ENCODE data around the gene STEAP1B.

Gene STEAP1B

DNA sequence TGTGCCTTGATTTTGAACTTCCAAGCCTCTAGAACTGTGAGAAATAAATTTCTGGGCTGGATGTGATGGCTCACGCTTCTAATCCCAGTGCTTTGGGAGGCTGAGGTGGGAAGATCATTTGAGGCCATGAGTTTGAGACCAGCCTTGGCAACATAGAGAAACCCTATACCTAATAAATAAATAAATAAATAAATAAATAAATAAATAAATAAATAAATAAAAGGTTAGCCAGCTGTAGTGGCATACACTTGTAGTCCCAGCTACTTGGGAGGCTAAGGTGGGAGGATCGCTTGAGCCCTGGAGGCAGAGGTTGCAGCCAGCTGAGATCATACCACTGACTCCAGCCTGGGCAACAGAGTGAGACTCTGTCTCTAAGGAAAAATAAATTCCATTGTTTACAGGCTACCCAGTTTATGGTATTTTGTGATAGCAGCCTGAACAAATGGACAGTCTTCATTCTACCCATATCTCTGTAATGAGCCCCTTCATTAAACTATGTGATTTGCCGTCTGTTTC is 67.7 kb downstream of the STEAP1B start:
- H3K4me3 ChIP-seq (ENCODE audit: insufficient read depth, low read length, poor library complexity, severe bottlenecking) = no peak overlapping the region
- TF ChIP-seq, protein P1, sequence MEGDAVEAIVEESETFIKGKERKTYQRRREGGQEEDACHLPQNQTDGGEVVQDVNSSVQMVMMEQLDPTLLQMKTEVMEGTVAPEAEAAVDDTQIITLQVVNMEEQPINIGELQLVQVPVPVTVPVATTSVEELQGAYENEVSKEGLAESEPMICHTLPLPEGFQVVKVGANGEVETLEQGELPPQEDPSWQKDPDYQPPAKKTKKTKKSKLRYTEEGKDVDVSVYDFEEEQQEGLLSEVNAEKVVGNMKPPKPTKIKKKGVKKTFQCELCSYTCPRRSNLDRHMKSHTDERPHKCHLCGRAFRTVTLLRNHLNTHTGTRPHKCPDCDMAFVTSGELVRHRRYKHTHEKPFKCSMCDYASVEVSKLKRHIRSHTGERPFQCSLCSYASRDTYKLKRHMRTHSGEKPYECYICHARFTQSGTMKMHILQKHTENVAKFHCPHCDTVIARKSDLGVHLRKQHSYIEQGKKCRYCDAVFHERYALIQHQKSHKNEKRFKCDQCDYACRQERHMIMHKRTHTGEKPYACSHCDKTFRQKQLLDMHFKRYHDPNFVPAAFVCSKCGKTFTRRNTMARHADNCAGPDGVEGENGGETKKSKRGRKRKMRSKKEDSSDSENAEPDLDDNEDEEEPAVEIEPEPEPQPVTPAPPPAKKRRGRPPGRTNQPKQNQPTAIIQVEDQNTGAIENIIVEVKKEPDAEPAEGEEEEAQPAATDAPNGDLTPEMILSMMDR (IDR thresholded peaks at IDR 0.05; ENCODE audit: insufficient read depth, low read length, poor library complexity, severe bottlenecking) = no peak
- no peak for TF ChIP-seq EZH2phosphoT487 (conservative IDR thresholded peaks at IDR 0.05; ENCODE audit: low read length)
- H3K27me3 ChIP-seq (ENCODE audit: low read length) = no peaks in the 10 kb centered on the region
- H3K36me3 ChIP-seq (ENCODE audit: low read length) = no peaks in the 10 kb centered on the region
- H3F3A ChIP-seq (ENCODE audit: insufficient read depth) = no peaks in the 10 kb centered on the region
- no peak overlapping the region for H3K9ac ChIP-seq (ENCODE audit: low read length)
- no peaks in the 10 kb centered on the region for H3K9me2 ChIP-seq (replicated peaks; ENCODE audit: insufficient read depth, low read length)
- H2AFZ ChIP-seq (ENCODE audit: low read depth, low read length, severe bottlenecking) = no peak overlapping the region
- H3K79me2 ChIP-seq (ENCODE audit: insufficient read depth, low read length) = no peaks in the 10 kb centered on the region
- H4K20me1 ChIP-seq (ENCODE audit: low read depth, low read length) = no peaks in the 10 kb centered on the region
- H3K9me3 ChIP-seq (ENCODE audit: insufficient read depth, low read length) = no peaks in the 10 kb centered on the region
- H3K27ac ChIP-seq (ENCODE audit: low read depth, low read length) = no peak overlapping the region
- no peak overlapping the region for H3K4me2 ChIP-seq (ENCODE audit: low read depth, low read length, poor library complexity, severe bottlenecking)

DNA sequence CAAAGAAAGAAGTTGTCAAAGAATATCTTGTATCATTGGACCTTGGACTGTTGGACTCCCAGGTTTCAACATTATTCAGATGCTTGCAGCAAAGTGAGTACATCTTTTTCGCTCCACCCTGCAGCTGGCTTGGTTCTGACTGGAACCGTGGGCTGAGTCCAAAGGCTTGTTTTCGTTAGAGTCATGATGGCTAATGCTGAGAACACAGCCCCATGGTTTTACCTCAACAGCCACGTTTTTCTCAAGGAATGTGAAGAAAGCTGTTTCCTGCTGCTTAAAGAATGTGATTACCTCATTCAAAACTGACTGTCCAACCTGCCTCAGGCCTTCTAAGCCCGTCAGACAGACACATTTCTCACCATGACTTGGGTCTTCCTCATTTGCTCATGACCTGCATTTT is 69.5 kb downstream of the STEAP1B start:
- Histone ChIP-seq H3K4me2 (ENCODE audit: low read depth, low read length, poor library complexity, severe bottlenecking) (no peak overlapping the region), H3K9ac (ENCODE audit: low read length) (no peak overlapping the region), H3K27me3 (ENCODE audit: low read length) (no peaks in the 10 kb centered on the region), H4K20me1 (ENCODE audit: low read depth, low read length) (no peaks in the 10 kb centered on the region), H3K9me2 (replicated peaks; ENCODE audit: insufficient read depth, low read length) (no peaks in the 10 kb centered on the region), H3K4me3 (ENCODE audit: insufficient read depth, low read length, poor library complexity, severe bottlenecking) (no peak overlapping the region), H3F3A (ENCODE audit: insufficient read depth) (no peaks in the 10 kb centered on the region), H3K27ac (ENCODE audit: low read depth, low read length) (no peak overlapping the region), H3K36me3 (ENCODE audit: low read length) (no peaks in the 10 kb centered on the region), H2AFZ (ENCODE audit: low read depth, low read length, severe bottlenecking) (no peak overlapping the region), H3K79me2 (ENCODE audit: insufficient read depth, low read length) (no peaks in the 10 kb centered on the region), H3K9me3 (ENCODE audit: insufficient read depth, low read length) (no peaks in the 10 kb centered on the region)
- TF ChIP-seq, protein P1 (IDR thresholded peaks at IDR 0.05; ENCODE audit: insufficient read depth, low read length, poor library complexity, severe bottlenecking) = no peak
- no peak for TF ChIP-seq EZH2phosphoT487 (conservative IDR thresholded peaks at IDR 0.05; ENCODE audit: low read length)

DNA sequence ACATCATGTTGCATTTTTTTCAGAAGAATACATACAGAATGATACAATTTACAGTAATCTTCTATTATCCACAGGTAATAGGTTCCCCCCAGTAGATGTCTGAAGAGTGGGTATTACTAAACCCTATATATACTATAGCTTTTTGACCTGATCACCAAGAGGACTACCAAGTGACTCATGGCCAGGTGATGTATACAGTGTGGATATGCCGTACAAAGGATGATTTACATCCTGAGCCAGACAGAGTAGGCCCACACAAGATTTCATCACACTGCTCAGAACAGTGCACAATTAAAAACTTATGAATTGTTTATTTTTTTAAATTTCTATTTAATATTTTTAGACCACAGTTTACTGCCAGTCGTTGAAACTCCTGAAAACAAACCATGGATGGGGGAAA is 70.6 kb downstream of the STEAP1B start:
- Histone ChIP-seq H2AFZ (ENCODE audit: low read depth, low read length, severe bottlenecking) (no peak overlapping the region), H4K20me1 (ENCODE audit: low read depth, low read length) (no peaks in the 10 kb centered on the region), H3K9ac (ENCODE audit: low read length) (no peak overlapping the region), H3K27ac (ENCODE audit: low read depth, low read length) (no peak overlapping the region), H3K4me3 (ENCODE audit: insufficient read depth, low read length, poor library complexity, severe bottlenecking) (no peak overlapping the region), H3K4me2 (ENCODE audit: low read depth, low read length, poor library complexity, severe bottlenecking) (no peak overlapping the region), H3K36me3 (ENCODE audit: low read length) (no peaks in the 10 kb centered on the region), H3K79me2 (ENCODE audit: insufficient read depth, low read length) (no peaks in the 10 kb centered on the region), H3K27me3 (ENCODE audit: low read length) (no peaks in the 10 kb centered on the region), H3F3A (ENCODE audit: insufficient read depth) (no peaks in the 10 kb centered on the region), H3K9me3 (ENCODE audit: insufficient read depth, low read length) (no peaks in the 10 kb centered on the region), H3K9me2 (replicated peaks; ENCODE audit: insufficient read depth, low read length) (no peaks in the 10 kb centered on the region)
- no peak for TF ChIP-seq EZH2phosphoT487 (conservative IDR thresholded peaks at IDR 0.05; ENCODE audit: low read length)
- TF ChIP-seq, protein P1 (IDR thresholded peaks at IDR 0.05; ENCODE audit: insufficient read depth, low read length, poor library complexity, severe bottlenecking) = no peak

Data from SU-DHL-6 (cell line).